HG03039 (cell line): Measurements from ENCODE around the gene PHETA1.
"Not testable (repeated sequence)": the region's sequence is repeated elsewhere in the genome, so short reads cannot be mapped to it uniquely, and the experiment has no call there.

Source experiments
- ATAC-seq: cut with Tn5 transposase; IDR thresholded peaks from one replicate; pipeline ENCODE4 v1.9.1; 2021; ENCODE audit warnings: mild to moderate bottlenecking, moderate library complexity; ENCODE audit not compliant: unreplicated experiment

Gene PHETA1

DNA sequence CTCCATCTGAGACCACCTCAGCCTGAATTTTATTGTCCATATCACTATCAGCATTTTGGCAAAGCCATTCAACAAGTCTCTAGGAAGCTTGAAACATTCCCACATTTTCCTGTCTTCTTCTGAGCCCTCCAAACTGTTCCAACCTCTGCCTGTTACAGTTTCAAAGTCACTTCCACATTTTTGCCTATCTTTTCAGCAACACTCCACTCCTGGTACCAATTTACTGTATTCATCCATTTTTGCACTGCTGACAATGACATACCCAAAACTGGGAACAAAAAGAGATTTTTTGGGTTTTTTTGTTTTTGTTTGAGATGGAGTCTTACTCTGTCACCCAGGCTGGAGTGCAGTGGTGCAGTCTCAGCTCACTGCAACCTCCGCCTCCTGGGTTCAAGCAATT lies 4.3 kb upstream of the PHETA1 start:
- not testable (repeated sequence) for ATAC-seq

DNA sequence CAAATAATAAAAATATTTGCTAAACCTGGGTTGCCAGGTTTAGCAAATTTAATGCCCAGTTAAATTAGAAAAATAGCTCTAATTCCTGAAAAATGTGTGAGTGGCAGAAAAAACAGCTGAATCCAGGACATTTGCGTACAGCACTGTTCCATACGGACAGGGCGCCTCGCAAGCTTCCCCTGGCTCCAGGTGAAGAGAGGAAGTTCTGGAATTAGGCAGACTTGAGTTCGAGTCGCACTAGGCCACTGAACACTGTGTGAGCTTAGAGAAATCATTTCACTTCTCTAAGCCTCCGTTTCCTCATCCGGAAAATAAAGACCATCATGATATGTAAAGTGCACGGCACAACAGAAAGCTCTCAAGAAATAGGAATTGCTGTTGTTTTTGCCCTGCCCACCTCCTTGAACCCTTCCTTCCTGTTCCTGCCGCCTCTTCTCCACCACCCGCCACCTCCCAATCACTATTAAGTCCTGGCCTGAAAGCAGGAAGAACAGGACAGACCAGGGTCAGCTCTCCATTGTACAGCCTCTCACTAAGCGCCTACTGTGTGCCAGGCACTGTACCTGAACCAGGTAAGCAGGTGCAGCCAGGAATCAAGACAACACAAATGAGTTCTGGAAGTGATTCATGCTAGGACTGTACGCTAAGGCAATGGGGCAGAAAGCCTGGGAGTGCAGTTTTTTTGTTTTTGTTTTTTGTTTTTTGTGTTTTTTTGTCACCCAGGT lies 763 bp upstream of the PHETA1 start:
- no peak for ATAC-seq

DNA sequence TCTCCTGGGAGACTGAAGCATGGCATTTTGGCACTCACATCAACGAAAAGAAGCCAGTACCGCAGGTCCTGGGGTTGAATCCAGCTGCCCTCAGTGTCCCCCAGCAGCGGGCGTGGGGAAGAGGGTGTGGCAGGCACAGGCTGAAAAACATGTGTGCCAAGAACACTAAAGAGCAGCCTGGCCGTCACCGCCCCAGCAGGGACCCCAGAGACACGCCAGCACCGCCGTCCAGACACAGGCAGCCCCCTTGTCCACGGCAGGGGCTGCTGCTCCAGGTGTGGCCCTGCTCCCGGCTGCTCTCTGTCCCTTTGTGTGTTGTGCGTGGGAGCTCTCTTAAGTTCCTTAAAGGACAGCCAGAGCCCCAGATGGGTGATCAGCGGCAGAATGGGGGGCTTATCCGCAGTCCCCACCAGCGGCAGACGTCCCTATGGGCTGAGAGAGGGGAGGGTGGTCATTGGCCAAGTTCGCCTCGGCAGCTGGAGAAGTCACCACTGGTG lies 556 bp downstream of the PHETA1 start:
- no peak for ATAC-seq

DNA sequence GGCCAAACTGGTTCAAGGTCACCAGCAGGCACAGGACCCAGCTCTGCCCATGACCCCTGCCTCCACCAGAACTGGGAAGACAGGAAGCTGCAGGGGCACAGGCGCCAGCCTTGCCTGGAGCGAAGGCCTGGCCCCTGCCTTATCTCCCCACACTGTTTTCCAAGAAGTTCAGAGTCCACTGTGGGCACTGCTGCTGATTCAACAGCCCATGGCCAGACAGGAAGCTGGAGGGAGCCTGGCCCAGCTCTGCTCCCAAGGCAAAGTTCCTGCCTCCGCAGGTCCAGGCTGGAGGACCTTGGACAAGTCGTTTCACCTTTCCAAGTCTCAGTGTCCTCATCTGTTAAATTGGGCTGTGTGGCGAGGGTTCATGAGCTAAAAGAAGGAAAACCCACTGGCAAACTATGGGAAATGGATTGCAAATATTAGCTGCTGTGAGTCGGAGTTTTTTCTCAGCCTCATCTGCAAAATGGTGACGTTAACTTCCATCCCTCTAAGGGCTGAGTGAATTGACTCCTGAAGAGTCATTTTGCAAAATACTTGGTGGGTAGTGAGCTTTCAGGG lies 1.2 kb downstream of the PHETA1 start:
- no peak for ATAC-seq

DNA sequence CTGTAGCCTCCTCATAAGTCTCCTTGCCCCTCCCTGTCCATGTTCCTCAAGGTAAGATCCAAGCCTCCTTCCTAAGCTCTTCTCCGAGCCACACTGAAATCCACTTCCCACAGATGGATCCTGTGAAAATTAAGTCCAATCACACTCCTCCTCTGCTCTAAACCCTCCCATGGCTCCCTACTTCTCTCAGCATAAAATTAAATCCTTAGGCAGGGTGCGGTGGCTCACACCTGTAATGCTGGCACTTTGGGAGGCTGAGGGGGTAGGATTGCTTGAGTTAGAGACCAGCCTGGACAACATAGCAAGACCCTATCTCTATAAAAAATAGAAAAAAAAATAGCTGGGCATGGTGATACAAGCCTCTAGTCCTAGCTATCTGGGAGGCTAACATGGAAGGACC lies 2.3 kb downstream of the PHETA1 start:
- ATAC-seq = no peak

DNA sequence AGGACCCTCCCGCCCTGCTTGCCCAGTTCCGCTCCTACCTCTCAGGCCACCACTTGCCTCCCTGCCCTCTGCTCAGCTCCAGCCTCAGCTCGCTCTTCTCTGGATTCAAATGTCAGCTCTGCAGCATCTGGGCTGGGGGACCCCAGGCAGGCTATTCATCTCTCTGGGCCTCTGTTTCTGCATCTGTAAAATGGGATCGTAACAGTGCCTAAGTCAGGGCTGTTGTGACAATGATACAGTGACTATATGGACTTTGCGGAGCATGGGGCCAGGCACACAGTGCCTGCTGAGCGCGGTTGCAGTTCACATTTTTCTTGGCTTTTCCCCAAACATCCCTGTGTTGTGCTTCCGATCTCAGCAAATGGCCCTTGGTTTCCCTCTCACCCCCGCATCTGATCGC lies 2.8 kb downstream of the PHETA1 start:
- no peak for ATAC-seq

DNA sequence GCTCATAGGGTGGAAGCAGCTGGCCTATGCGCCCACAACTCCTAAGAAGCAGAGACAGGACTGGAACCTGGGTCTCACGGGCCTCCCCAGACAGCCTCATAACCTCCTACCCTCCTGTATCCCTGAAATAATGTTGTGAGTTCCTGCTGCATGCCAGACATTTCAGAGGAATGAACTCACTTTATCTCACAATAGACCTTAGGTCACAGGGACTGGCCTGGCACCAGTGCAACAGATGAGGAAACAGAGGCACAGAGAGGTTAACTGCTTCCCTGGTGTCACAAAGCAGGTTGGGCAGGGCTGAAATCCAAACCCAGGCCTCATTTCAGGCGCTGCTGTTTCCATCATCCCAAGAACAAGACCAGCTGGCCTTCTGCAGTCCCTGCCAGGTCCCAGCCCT lies 5.3 kb downstream of the PHETA1 start:
- ATAC-seq = no peak

DNA sequence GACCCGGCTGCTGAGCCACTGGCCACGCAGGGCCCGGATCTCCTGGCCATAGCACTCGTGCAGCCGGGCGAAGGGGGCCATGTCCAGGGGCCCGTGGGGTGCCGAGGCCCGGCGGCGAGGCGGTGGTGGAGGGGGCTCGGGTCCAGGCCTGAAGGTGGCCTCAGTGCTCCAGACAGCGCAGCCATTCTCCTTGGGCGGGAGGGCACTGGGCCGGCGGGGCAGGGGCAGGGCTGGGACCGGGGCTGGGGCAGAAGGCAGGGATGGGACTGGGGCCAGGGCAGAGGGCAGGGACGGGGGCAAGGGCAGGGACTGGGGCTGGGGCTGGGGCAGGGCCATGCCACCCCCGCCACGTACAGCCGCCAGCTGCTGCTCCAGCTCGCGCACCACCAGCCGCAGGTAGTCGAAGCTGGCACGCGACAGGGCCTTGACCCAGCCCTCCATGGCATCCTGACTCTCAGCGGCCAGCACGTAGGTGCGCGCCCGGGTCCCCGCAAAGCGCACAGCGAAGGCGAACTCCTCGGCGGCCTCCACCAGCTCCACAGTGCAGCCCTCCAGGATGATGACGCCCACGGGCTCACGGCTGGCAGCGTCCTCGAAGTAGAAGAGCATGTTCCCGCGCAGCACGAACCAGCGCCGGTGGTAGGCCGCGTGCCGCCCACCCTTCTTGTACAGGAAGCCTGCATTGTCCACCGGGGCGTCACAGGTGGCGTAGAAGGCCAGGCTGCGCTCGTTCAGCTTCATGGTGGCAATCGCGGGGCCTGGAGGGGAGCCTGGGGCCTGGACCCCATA lies 6.0 kb downstream of the PHETA1 start:
- ATAC-seq = no peak

DNA sequence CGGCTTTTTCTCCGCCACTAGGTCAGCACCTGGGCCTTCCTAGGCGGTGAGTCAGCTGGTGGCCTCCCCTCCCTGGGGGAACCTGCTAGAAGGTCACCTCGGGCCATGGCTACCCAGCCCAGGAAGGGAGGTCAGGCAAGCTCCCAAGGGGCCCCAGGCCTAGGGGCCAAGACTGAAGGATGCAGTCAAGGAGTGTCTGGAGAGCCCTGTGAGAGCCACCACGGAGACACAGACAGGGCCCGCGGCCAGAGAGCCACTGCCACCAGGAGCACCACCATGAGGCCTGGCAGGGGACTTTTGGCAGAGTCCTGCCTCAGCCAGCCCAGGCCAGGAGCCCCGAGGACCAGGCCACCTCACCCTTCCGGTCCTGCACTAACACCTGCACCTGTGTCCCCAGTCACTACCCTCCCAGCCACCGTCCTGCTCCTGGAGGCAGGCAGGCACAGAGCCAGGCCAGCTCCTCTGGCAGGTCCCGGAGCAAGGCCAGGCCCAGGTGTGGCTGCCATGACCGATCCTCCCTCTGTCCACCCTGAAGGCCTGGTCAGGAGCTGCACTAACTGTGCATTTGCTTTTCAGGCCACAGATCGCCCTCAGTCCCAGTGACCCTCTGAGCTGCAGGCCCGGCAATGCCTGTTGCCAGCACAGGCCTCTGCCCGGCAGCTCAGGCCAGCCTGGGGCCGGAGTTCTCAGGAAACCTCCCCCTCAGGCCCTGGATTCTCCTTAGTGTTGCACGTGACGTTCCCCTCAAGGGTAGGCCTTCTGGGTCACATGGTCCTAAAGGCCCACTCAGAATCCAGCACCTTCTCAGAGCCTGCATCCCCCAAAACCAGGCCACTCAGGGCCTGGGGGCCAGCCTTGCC lies 6.9 kb downstream of the PHETA1 start:
- no peak for ATAC-seq

DNA sequence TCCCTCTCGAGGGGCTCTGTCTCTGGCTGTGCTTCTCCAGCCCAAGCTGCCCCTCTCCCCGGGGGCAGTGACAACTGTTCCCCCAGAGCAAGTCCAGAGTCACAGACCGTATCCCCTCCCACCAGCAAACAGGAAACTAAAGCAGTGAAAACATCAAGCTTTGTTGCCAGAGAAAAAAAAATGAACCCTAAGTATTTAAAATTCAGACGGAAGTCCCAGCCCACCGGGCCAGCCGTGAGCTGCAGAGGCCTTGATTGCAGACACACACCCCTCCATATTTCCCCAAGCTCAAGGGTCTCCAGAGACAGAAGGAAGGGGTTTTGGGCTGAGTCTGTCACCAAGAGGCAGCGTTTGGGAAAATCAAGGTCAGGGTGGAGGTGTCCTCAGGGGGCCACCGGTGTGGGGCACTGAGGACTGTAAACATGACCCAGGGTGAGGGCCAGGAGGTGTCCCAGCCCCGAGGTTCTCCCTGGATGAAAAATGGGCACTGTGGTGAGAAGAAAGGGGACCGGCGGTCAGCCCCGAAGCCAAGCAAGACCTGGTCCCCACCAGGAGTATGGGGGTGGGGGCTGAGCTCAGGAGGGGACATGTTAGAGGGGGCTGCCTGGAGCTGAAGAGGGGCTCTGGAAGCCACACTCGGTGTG lies 7.7 kb downstream of the PHETA1 start:
- no peak for ATAC-seq

DNA sequence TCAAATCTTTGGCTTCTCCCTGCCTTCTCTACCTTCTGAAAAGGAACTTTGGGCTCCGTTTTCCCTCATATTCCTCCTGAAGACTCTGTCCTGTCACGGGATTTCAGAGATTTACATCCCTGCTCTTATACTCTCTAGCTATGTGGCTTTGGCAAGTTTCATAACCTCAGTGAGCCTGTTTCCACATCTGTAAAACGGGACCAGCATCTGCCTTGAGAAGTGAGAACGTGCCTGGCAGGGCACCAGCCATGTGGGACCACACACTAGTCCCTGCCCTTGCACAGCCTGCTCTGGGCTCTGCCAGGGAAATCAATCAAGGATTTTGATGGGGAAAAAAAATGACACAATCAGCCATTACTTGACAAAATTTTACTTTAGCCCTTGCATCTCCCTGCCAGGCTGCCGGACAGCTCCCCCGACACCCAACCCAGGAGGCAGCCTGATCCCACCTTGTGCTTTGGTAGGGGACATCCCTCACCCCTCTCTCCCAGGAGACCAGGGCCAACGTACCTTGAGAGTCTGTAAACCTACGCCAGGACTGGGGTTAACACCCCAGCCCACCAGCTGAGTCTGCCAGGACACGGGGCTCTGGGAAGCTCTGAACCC lies 8.5 kb downstream of the PHETA1 start:
- no peak for ATAC-seq

DNA sequence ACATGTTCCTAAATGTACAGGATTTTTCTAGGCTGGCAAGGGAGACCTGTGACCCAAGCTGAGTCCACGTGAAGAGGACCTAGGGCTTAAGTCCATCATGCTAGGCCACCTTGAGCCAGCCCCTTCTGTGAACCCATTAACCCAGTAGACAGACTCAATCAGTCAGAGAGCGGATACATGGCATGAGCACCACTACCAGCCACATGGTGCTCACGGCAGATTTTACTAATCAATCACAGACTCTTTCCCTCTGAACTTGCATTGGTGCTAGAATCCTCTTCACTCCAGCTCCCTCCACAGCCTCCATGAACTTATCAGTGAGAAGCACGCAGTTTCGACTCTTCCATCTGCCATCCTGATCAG lies 9.0 kb downstream of the PHETA1 start:
- no peak for ATAC-seq

DNA sequence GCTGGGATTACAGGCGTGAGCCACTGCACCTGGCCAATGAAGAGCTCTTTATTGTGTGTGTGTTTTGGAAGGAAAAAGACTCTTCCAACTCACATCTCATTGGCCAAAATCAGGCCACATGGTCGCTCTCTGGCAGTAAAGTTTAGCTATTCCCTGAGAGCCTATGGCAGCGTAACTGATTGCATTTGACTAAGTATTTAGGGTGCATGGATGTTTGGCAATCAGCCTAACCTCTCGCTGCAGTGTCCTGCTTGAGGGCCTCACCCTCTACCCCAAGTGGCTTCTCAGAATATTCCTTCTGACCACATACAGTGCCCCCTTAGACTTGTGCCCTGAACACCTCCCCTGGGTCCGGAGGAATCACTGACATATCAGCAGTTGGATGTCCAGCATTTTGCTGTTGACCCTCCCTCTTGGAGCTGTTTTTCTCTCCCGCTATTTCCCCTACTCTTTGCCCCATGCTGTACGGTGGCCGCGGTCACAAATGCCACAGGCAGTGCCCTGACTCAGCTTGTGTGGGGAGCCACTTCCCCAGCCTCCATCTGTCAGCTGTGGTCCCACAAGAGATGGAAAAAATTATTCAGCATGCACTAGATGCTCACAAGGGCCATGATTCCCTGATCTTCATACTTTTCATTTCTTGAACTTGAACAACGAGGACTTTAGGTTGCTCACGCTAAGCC lies 9.5 kb downstream of the PHETA1 start:
- ATAC-seq = no peak

DNA sequence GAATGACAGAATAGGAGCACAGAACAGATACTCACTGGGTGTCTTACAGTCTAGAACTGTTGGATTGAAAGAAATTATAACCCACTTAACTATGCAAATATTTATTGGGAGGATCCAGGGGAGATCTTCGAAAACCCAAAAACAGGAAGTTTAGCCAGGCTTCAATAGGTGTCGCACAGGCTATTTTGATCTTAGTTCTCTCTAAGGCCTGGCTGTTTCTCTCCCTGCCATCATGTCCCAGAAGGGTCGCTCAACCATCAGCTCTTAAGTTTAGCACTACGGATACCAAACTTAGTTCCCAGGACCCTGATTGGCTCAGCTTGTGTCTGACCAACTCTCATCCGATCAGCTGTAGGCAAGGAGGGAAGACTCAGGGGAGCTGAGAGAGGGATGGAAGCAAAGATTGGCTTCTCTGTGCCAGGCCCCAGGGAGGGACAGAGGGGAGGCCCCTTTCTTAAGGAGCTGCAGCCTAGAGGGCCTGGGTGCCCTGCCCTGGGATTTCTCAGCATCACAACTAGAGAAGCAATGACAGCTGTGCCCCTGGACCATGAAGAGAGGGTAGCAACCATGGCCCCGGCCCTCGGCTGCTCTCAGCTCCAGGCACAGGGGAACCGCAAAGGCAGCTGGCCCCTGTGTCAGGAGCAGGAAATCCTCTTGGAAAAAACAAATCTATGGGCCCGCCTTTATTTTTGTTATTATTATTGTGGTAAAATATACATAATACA lies 13.5 kb downstream of the PHETA1 start:
- ATAC-seq = no peak

DNA sequence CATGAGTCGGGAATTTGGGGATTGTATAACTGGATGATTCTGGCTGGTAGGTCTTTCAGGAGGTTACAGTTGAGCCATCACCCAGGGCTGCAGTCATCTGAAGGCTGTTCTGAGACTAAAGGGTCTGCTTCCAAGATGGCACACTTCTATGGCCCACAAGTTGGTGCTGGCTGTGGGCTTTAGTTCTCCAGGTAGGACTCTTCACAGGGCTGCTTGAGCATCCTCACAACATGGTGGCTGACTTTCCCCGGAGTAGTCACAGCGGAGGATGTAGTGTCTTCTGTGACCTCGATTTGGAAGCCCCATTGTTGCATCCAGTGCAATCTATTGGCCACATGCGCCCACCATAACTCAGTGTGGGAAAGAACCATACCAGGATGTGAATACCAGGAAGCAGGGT lies 14.4 kb downstream of the PHETA1 start:
- no peak for ATAC-seq

DNA sequence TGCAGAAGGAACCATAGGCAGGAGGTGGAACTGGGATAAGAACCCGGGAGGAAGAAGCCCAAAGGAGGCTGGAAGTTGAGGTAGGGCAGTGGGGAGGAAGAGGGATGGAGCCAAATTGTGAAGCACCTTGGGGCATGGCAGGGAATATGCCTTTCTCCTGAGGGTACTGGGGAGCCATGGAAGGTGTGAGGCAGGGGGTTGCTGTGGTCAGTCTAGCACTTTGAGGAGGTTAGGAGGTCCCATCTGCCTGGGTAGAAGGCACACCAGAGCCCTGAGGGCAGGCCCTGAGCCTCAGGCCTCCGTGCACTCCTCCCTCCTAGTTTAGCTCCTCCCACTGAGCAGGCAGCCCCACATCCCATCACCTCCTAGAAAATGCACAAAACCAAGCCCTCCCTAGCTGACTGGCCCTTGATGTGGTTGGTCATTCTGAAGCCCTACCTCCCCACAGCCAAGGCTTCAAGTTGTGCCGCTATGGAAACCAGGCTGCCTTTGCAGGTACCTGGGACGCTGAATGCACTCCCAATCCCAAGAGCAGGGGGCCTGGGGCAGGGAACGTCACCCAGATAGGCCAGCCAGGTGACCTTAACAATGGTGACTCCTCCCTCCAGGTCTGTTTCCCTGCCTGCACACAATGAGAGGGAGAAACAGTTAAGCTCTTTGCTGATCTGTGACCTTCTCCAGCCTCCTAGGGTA lies 15.1 kb downstream of the PHETA1 start:
- no peak for ATAC-seq

DNA sequence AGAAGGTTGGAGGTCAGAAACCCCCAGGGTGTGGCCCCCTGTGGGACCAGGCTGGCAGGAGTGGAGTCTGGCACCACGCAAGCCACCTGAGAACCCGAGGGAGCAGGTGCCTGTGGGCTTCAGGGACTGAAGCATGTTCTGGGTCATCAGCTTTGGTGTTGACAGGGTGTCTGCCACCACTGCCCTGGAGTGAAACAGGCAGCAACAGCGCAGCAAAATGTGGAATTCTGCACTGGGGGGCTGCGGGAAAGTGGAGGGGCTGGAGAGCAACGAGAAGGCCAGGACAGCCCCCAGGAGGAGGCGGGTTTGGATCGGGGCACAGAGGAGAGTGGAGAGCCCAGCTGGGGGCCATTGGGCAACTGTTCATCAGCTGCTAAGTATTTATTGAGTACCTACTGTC lies 15.9 kb downstream of the PHETA1 start:
- no peak for ATAC-seq

DNA sequence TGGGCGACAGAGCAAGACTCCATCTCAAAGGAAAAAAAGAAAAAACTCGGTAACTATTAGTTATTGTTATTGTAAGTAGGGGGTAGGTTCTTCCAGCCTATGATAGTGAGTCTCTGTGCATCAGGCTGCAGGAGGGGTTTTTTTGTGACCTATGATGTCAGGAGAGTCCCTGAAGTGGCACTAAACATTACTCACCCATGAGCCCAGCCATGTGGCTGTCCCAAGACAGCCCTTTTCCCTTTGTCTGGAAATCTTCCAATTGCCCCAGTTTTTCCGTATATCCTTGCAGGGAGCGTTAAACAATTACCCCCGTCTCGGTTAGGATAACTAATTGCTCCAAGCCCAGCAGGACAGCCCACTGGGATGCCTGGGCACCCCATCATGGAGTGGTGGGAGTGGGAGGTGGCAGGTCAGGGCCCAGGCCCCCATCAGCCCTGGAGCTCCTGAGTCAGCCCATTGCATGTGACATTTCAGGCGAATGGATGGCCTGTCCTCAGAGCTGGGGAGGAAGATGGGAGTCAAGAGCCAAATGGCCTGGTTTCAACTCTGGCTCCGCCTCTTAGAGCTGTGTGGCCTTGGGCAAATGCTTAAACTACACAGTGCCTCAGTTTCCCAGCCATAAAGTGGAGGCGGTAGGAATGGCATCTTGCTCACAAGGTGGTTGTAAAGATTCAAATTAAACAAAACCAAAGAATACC lies 16.4 kb downstream of the PHETA1 start:
- ATAC-seq = no peak
